ENCODE results near the gene SEMA4D.
A peak's percentile ranks its signal among the peaks of the same experiment; 100 is the strongest.

SEMA4D gene

GRCh38 chr9:89444274-89444673 is 53.6 kb downstream of the SEMA4D start:
- DNase-seq (ENCODE audit: low spot score) = peak; percentile 62

- DNase-seq (ENCODE audit: low spot score) = no peak
Measured at GRCh38 chr9:89442981-89443814, 54.7 kb downstream of the SEMA4D start.

- DNase-seq (ENCODE audit: low spot score) = no peak
Measured at GRCh38 chr9:89442501-89442978, 55.4 kb downstream of the SEMA4D start.

- DNase-seq (ENCODE audit: low spot score) = no peak
Measured at GRCh38 chr9:89441986-89442385, 55.9 kb downstream of the SEMA4D start.

GRCh38 chr9:89441655-89441970 is 56.3 kb downstream of the SEMA4D start:
- DNase-seq (ENCODE audit: low spot score) = no peak

GRCh38 chr9:89440951-89441654 is 56.8 kb downstream of the SEMA4D start:
- DNase-seq (ENCODE audit: low spot score) = no peak

- peak; percentile 47 for DNase-seq (ENCODE audit: low spot score)
Measured at GRCh38 chr9:89440548-89440947, 57.4 kb downstream of the SEMA4D start.

- DNase-seq (ENCODE audit: low spot score) = no peak
Measured at GRCh38 chr9:89440046-89440445, 57.9 kb downstream of the SEMA4D start.

- DNase-seq (ENCODE audit: low spot score) = no peak
Measured at GRCh38 chr9:89439571-89439970, 58.3 kb downstream of the SEMA4D start.

- DNase-seq (ENCODE audit: low spot score) = no peak
Measured at GRCh38 chr9:89438194-89438593, 59.7 kb downstream of the SEMA4D start.

- DNase-seq (ENCODE audit: low spot score) = no peak
Measured at GRCh38 chr9:89437772-89438171, 60.1 kb downstream of the SEMA4D start.

GRCh38 chr9:89436963-89437625 is 60.8 kb downstream of the SEMA4D start:
- DNase-seq (ENCODE audit: low spot score) = peak; percentile 75

- no peak for DNase-seq (ENCODE audit: low spot score)
Measured at GRCh38 chr9:89436326-89436725, 61.6 kb downstream of the SEMA4D start.

- no peak for DNase-seq (ENCODE audit: low spot score)
Measured at GRCh38 chr9:89435071-89435823, 62.7 kb downstream of the SEMA4D start.

GRCh38 chr9:89434636-89435035 is 63.3 kb downstream of the SEMA4D start:
- no peak for DNase-seq (ENCODE audit: low spot score)

GRCh38 chr9:89433826-89434225 is 64.1 kb downstream of the SEMA4D start:
- no peak for DNase-seq (ENCODE audit: low spot score)

- no peak for DNase-seq (ENCODE audit: low spot score)
Measured at GRCh38 chr9:89432986-89433530, 64.9 kb downstream of the SEMA4D start.

- DNase-seq (ENCODE audit: low spot score) = no peak
Measured at GRCh38 chr9:89431930-89432725, 65.8 kb downstream of the SEMA4D start.

GRCh38 chr9:89430995-89431394 is 66.9 kb downstream of the SEMA4D start:
- no peak for DNase-seq (ENCODE audit: low spot score)

- peak; percentile 72 for DNase-seq (ENCODE audit: low spot score)
Measured at GRCh38 chr9:89428901-89429890, 68.7 kb downstream of the SEMA4D start.
